ENCODE results near the gene TTC13.

The TTC13 gene

GRCh38 chr1:230906226-230906625 lies 72.4 kb downstream of the TTC13 start:
- no peak for DNase-seq

DNA sequence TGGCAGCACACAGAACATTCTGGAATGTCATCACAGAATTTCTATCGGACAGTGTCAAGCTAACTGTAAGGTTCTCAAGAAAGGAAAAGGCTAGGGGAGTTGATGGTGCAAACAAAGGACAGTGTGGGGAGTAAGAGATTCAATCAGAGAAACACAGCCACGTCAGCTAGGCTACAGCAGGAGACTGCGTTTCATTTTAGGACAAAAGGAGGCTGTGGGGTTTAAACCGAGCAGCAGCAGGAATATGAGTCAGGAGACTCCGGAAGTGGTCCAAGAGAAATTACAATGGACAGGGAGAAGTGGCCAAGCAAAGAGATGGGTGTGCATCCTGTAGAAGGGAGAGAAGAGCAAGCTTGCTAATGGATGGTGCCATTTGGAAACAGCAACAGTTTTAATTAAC lies 72.9 kb downstream of the TTC13 start:
- DNase-seq, result no peak

GRCh38 chr1:230902349-230902923 lies 76.2 kb downstream of the TTC13 start:
- no peak for DNase-seq

- peak; percentile 66 for DNase-seq
These were observed 77.0 kb downstream of the TTC13 start for GRCh38 chr1:230901671-230902070.

DNA sequence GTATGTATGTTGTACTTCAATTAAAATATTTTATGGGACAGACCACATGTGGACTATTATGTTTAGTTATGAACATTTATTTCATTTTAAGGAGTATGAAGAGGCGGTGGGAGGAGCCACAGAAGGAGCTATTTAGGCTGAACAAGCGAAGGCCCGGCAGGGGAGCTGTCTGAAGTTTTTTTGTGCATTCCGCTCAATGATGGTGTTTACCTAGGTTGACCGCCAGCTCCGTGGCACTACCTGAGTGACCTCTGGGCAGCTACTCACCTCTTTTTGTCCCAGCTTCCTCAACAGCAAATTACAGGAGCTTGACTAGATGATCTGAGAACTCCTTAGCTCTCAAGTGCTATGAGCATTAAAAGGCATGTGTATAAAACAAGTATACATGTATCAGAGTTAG lies 77.7 kb downstream of the TTC13 start:
- DNase-seq, result no peak

DNA sequence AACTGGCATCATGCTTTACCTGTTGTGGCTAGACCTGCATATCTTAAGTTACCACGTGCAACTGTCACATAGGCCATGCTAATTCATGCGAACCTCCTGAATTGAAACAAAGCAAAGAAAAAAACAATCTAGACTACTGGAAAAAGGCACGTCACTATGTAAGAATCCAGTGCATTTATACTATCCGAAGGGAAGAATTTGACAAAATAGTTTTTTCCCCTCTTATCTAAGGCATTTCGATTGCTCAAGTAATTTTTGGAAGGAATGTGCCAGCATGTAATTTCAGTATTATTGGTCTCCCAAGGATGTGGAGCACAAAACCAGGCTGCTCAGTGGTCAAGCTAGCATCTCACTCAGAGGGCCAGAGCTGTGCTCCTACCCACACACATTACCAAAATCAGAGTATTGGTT lies 78.8 kb downstream of the TTC13 start:
- no peak for DNase-seq

DNA sequence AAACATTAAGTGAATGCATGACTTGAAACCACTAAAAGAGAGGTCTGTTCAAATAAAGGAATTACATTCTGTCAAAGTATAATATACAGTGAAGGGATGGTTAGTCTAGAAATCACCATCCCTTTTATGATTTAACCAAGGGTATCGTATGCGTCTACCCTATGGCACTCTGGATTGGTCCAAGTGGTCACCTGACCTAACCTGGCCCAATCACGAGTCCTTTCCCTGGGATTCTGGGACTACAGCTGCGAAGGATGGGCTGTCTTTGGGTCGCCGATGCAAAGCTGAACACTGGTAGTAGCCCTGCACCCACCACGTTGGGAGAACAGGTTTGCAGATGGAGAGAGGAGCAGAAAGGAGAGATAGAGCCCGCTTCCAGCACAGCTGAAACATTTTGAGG lies 79.9 kb downstream of the TTC13 start:
- DNase-seq, result no peak

GRCh38 chr1:230898144-230898543 lies 80.5 kb downstream of the TTC13 start:
- DNase-seq, result no peak

DNA sequence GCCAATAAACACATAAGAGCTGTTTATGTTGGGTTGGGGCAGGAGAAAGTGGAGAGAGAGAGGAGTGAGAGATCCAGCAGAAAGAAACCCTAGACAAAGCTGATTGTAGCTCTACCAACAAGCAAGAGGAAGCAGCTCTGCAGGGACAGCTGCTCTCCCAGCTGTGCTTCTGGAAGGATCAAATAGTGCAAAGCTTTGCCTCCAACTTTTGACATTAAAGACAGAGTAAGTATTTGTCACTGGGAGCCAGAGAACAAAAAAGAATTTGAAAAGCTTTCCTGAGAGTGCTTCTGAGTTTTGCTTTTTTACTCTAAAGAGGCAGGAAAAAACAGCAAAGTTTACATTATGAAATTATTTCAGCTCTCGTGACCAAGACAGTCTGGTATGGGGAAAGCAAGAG lies 81.9 kb downstream of the TTC13 start:
- no peak for DNase-seq

- DNase-seq, result no peak
These were observed 83.2 kb downstream of the TTC13 start for GRCh38 chr1:230895452-230895851.

GRCh38 chr1:230894664-230895063 lies 84.0 kb downstream of the TTC13 start:
- DNase-seq, result no peak

DNA sequence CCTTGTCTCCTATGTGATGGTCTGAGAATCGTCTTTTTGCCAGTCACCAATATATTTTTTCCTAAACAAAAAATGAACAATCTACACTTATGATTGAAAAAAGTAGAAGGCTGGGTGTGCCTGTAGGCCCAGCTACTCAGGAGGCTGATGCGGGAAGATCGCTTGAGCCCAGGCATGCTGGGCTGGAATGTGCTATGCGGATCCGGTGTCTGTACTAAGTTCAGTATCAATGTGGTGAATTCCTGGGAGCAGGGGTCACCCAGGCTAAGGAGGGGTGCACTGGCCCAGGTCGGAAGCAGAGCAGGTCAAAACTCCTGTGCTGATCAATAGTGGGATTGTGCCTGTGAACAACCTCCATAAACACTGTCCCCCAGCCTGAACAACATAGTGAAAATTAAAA lies 84.6 kb downstream of the TTC13 start:
- no peak for DNase-seq

DNA sequence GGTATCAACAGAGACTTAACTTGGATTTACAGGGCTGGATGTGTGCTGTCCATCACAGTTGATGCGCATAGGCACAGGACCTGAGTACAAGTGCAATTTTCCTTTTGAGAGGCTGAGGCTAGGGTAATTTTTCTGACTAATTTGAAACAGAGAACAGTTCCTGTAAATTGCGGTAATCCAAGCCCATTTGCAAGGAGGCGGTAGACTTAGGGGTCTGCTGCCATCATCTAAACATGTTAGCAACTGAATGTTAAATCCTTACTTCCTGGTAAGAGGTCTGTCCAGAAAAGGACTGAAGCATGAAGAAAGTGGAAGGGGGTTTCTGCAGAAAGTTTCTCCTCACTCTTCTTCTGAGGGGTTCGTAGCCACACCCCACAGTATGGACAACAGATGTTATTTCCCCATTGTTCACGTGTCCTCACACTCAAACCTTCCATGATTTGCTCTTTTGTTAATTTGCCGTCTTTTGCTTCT lies 86.6 kb downstream of the TTC13 start:
- no peak for DNase-seq

- no peak for DNase-seq
These were observed 87.2 kb downstream of the TTC13 start for GRCh38 chr1:230891413-230891812.

DNA sequence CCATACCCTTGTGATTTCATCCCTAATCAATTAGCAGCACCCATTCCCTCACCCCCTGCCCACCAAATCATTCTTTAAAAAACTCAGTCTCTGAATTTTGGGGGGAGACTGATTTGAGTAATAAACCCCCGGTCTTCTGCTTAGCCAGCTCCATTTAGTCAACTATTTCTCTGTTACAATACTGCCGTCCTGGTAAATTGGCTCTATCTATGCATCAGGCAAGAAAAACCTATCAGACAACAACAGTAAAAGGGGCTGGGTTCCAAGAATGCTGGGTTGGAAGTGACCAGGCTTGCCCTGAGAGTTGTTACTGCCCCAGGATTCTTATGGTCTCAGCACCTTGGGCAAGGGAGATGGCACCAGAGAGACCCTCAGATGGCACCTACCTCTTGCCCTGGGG lies 94.0 kb downstream of the TTC13 start:
- no peak for DNase-seq

DNA sequence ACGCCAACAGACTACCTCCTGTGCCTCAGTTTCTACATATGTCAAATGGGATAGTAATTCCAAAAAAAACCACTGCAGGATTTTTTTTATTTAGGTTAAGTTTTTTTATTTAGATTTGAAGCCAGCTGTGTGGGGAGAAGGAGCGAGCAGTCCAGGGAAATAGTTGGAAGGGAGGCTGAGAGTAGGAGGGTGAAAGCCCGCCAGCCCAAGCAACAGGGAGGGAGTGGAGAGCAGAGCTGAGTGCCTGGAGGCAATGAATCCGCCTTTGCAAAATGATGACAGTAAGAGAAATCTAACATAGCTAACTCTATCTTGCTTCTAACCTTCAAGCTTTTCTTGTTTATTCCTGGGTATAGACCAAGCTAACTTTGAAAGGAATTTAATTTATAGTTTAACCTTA lies 94.7 kb downstream of the TTC13 start:
- DNase-seq, result no peak

DNA sequence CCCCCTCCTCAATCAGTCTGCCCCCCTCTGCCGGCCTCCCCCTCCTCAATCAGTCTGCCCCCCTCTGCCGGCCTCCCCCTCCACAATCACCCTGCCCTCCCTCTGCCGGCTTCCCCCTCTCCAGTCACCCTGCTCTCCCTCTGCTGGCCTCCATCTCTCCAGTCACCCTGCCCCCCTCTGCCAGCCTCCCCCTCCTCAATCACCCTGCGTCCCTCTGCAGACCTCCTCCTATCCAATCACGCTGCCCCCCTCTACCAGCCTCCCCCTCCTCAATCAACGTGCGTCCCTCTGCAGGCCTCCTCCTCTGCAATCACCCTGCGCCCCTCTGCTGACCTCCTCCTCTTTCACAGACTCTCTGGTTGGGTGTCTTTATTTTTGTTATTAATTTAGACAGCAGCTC lies 98.9 kb downstream of the TTC13 start:
- DNase-seq, result no peak

GRCh38 chr1:230878591-230878990 lies 100.1 kb downstream of the TTC13 start:
- DNase-seq, result no peak

- no peak for DNase-seq
These were observed 100.6 kb downstream of the TTC13 start for GRCh38 chr1:230877924-230878590.

- no peak for DNase-seq
These were observed 101.3 kb downstream of the TTC13 start for GRCh38 chr1:230877146-230877923.

- no peak for DNase-seq
These were observed 102.0 kb downstream of the TTC13 start for GRCh38 chr1:230876660-230877059.

DNA sequence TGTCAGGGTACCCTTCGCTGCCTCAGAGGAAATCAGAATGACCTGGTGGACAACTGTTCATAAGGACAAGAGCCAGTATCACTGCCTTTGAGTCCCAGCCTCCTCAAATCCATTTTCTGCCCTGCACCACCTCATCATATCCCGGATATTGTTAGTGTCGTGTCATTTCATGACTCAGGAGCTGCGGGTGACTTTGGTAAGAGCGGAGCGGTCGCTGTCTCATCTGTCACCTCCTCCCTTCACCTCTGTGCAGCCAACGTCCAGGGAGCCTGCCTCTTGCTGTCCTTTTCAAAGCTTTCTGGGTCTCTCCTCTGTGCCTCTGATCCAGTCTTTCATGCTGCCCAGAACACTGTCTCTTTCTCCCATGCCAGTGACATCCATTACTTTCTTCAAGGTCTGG lies 103.3 kb downstream of the TTC13 start:
- DNase-seq, result no peak

- no peak for DNase-seq
These were observed 107.7 kb downstream of the TTC13 start for GRCh38 chr1:230870916-230871315.

DNA sequence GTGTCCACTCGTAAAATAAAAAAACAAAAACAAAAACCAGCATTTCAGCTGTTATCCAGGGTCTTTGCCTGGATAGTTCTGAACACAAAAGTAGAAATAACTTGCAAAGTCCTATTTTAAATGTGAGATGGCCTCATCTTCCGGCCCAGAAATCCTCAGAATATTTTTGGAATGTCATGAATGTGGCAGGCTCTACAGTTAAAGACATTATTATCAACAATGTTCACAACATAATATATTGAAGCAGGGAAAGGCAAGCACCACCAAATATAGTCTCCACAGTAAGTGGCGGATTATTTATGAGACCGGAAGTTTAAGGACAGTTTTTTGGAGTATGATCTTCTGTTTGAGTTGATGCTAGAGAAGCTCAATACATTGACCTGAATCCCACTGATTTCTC lies 109.2 kb downstream of the TTC13 start:
- DNase-seq, result no peak

Measured in NCI-H2029 treated with DMSO at 0.1 percent for 48 hours (cell line).